HG03135 (cell line): ENCODE measurements around the gene AQP12A.
"Not testable (repeated sequence)": the region's sequence is repeated elsewhere in the genome, so short reads cannot be mapped to it uniquely, and the experiment has no call there.

Experiments
- ATAC-seq: cut with Tn5 transposase; IDR thresholded peaks from one replicate; pipeline ENCODE4 v1.9.1; 2021; ENCODE audit warnings: mild to moderate bottlenecking, moderate library complexity; ENCODE audit not compliant: unreplicated experiment

AQP12A gene

GRCh38 chr2:240687741-240688552 is 3.7 kb upstream of the AQP12A start:
- ATAC-seq, result no peak

DNA sequence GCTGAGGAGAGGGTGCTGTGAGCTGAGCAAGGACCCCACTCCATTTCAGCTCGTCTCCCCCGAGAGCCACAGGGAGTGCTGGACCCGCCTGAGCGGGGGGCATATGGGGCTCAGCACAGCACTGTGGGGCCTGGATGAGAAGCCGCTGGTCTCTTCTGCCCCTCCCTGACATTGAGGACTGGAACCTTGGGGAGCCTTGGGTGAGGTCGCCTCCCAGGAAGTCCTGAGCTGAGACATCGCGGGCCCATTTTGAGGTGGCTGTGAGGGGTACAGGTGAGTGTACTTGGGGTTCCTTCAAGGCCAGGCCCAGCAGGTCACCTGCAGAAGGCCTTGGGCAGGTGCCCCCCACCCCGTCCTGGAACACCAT is 3.1 kb upstream of the AQP12A start:
- no peak for ATAC-seq

GRCh38 chr2:240689975-240690374 is 1.7 kb upstream of the AQP12A start:
- ATAC-seq, result no peak

DNA sequence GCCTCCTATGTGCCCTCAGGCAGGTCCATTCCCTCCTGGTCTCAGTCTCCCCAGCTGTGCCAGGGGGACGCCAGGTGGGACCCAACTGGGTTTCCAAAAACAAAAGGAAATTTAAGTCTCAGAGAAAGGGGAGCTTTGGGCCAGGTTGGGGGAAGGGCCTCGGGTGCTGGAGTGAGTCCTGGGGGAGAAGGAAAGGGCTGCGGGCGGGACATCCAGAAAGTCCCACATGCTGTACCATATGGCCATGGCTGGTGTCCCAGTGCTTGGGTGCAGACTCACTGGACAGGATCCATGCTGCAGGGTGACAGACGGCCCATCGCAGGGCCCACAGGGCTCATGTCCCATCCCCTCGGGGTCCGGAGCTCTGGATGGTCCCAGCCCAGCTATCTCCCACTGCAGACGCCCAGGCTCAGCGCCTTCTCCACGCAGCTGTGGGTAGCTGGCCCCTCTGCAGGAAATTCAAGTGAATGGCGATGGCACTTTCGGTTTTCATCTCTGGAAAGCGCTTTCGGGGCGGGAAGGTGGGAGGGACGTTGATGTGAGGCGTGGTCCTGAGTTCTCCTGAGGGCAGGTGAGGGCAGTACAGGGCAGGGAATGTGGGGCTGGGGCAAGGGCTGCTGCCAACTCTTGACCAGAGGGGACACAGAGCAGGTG is 1.1 kb upstream of the AQP12A start:
- ATAC-seq, result not testable (repeated sequence)

DNA sequence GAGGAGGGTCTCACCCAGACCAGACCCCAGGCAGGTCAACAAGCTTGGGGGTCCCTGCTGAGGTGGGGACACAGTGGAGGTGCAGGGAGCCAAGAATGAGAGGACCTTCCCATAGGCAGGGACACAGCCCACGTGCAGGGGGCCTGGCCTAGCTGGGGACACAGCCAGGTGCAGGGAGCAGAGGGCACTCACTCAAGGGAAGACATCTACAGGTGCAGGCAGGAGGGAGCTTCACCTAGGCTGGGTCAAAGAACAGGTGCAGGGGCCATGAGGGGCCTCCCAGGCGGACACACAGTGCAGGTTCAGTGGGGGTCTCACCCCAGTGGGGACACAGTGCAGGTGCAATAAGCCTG is 615 bp upstream of the AQP12A start:
- ATAC-seq, result not testable (repeated sequence)

DNA sequence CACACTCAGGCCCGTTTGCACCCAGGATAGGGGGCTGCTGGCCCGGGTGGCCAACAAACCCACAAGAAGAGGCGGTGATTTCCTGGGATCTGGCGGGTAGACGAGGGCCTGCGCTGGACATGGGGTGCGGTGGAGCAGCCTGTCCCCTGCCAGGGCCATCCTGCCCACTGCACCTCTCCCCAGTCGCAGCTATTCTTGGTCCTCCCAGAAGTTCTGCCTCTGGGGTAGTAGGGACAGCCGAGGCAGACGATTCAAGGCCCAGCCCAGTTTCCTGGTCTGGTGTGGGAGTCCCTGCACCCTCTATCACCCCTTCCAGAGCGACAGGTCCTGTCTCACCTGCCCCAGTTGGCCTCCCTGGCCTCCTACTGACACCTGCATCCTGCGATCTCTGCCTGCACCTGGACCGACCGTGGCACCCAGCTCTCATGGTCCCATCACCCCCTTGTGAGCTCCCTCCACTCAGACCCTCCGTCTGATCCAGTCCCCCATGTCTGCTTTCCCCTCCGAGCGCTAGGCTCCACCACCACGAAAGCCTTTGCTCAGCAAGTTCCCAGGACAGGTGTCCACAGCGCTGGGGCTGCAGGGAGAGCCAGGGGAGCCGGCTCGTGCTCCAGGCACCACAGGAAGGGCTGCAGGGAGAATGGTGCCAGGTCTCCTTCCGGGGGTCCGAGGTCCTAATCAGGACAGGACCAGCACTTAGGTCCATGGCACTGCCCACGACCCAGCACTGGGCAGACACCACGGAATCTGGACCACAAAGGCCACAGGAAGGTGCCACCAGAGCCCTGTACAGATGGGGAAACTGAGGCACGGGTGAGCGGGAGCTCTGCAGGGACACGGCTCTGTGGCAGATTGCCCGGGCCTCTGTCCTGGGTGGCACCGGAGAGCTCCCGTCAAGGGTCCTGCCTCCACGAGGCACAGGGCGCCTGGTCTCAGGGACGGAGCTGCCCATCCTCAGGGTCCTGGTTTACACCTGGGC is 1.2 kb downstream of the AQP12A start:
- ATAC-seq, result not testable (repeated sequence)

- not testable (repeated sequence) for ATAC-seq
Observed at GRCh38 chr2:240694304-240694703, 2.6 kb downstream of the AQP12A start.

DNA sequence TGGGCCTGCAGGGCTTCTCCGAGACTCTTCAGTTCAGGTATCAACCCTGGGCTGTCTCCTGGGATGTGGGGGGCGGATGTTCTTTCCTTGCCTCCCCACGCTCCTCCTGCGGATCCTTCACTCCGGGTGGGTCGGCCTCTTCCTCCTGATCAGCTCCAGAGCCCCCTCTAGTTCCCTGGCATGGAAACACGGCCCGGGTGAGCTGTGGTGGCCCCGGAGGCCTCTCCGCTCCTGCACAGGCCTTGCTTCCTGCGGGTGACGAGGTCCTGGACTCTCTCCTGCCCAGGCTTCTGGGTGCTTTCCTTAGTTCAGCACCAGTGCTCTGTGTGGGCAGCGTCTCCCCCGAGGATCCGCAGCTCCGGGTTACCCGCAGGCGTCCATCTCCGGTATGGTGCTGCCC is 3.9 kb downstream of the AQP12A start:
- ATAC-seq, result not testable (repeated sequence)

- not testable (repeated sequence) for ATAC-seq
Observed at GRCh38 chr2:240696469-240696868, 4.8 kb downstream of the AQP12A start.

GRCh38 chr2:240698852-240699561 is 7.3 kb downstream of the AQP12A start:
- ATAC-seq, result not testable (repeated sequence)

- not testable (repeated sequence) for ATAC-seq
Observed at GRCh38 chr2:240699835-240700234, 8.2 kb downstream of the AQP12A start.

- not testable (repeated sequence) for ATAC-seq
Observed at GRCh38 chr2:240700616-240701015, 8.9 kb downstream of the AQP12A start.

DNA sequence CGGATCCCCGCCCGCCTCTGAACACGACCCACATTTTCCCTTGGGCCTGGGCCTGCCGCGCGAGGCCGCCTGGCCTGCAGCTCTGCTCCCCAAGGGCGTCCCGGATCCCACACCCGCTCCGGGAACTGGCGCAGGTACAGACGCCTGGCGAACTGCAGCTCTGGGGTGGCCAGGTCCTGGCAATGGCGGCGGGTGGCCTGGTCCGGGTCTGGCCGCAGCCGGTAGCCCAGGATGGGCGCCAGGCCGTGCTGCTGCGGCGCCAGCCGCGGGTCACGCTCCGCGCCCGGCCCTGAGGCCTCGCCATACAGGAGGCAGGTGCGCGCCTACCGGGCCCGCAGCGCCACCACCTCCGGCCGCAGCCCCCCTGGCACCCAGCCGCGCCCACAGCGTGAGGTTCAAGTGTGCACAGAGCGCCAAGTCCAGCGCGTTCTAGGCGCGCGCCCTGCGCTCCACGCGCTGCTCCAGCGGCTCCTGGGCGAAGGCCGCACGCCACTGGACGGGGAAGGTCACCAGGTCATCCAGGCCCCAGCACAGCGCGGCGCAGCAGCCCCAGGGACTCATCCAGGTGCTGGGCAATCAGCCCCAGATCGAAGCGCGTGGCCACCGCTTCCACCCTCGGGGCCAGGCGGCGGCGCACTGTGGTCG is 9.5 kb downstream of the AQP12A start:
- ATAC-seq, result no peak

- ATAC-seq, result no peak
Observed at GRCh38 chr2:240701736-240702639, 10.3 kb downstream of the AQP12A start.

DNA sequence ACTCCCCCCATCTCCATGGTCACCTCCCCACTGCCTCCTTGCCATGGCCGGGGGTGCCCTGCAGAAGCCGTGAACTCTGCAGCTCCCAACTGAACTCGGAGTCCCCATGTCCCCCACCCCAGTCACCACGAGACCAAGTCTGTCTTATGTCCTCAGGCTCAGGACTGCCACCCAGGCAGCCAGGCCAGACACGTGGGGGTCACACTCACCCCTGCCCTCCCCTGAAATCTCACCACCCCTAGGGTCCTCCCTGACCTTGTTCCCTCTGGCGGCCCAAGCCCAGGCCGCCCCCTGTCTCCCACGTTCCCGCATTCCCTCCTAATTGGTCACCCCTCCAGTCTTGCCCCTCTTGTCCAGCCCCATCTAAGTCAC is 11.0 kb downstream of the AQP12A start:
- no peak for ATAC-seq

- ATAC-seq, result no peak
Observed at GRCh38 chr2:240703417-240704341, 12.0 kb downstream of the AQP12A start.

GRCh38 chr2:240704651-240705050 is 13.0 kb downstream of the AQP12A start:
- ATAC-seq, result no peak

DNA sequence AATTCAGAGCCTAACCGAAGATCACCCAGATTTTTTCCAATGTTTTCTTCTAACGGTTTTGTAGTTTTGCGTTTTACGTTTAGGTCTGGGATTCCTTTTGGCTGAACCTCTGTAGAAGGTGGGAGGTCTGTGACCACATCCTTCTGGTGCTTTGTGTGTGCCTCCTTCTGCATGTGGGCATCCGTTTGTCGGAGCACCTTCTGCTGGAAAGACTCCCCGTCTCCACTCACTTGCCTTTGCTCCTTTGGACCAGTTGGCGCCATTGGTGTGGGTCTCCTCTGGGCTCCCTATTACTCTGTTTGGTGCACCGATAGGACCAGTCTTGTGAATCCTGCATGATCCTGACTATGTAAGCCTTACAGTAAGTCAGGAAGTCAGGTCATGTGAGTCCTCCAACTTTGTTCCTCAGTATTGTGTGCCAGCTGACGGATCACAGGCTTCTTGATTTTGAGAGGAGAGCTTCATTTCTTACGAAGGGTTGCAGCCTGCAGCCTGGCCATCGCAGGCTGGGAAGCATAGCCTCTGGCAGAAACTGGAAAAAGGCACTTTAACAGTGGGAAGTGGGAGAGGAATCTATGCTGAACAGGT is 13.6 kb downstream of the AQP12A start:
- ATAC-seq, result no peak
